ENCODE data around the gene RNU5B-1. TPM values are rescaled to one million over a fixed set of nuclear protein-coding genes. Genes with fewer than 3 reads are reported as not detected.
A peak's percentile ranks its signal among the peaks of the same experiment; 100 is the strongest.

The RNU5B-1 gene
- total and polyA plus RNA-seq, 10 donors: 24.2 to 62.3 (median 32.6) TPM; not detected in 6

DNA sequence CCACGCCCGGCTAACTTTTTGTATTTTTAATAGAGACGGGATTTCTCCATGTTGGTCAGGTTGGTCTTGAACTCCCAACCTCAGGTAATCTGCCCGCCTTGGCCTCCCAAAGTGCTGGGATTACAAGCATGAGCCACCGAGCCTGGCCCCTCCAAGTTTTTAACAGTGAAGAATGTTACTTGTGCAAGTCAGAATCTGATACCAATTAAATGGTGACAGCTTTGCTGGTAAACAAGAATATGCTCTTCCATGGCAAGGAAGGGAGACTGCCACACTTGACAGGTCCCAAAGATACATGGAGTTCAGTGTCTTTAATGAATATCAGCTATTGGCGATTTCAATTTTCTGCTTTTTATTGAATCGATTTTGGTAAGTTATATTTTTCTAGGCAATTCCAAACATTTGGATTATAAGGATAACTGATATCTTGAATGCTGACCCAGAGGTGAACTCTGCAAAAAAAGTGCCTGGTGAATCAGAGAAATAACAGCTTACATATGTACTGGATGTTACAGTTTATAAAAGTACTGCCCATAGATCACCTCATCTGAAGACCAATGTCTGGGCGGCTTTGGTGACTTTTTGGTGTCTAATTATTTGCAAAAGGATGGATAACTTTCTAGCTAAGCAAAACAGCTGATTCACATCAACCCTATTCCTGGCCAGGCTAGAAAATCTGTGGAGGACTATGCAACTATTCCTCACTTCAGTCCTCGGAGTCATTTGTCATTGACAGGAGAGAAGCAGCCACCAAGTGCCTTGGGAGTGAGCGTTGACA is 19.0 kb upstream of the RNU5B-1 start:
- no peaks in the 10 kb centered on the region for H3K27me3 ChIP-seq (replicated peaks in 1 of 7)
- no peaks in the 10 kb centered on the region for H3K9me3 ChIP-seq
- WGBS, 5 donors: 75 to 79% (median 78%) methylated on average over 10 of the region's 10 CpGs
- TF ChIP-seq, protein P1, sequence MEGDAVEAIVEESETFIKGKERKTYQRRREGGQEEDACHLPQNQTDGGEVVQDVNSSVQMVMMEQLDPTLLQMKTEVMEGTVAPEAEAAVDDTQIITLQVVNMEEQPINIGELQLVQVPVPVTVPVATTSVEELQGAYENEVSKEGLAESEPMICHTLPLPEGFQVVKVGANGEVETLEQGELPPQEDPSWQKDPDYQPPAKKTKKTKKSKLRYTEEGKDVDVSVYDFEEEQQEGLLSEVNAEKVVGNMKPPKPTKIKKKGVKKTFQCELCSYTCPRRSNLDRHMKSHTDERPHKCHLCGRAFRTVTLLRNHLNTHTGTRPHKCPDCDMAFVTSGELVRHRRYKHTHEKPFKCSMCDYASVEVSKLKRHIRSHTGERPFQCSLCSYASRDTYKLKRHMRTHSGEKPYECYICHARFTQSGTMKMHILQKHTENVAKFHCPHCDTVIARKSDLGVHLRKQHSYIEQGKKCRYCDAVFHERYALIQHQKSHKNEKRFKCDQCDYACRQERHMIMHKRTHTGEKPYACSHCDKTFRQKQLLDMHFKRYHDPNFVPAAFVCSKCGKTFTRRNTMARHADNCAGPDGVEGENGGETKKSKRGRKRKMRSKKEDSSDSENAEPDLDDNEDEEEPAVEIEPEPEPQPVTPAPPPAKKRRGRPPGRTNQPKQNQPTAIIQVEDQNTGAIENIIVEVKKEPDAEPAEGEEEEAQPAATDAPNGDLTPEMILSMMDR (IDR thresholded peaks at IDR 0.05 in 8 of 11, conservative IDR thresholded peaks at IDR 0.05 in 3 of 11): no peak
- no peak for TF ChIP-seq POLR2A (IDR thresholded peaks at IDR 0.05)
- no peak for TF ChIP-seq POLR2AphosphoS5 (IDR thresholded peaks at IDR 0.05)
- intact Hi-C loops (cut with DNase I; ENCODE audit: low total_unique reads): loop anchor here (5.0 kb wide), 1 partner anchor 98 kb away; the partner anchor contains the start of gene CLPX
- H3K36me3 ChIP-seq: peaks cover 0 to 3% (median 0%) of the 10 kb centered on the region in 6 donors
- H3K4me1 ChIP-seq: peaks cover 8 to 47% (median 23%) of the 10 kb centered on the region in 6 donors
- peak overlapping the region in 7 of 8 donors; percentile 54 to 90 (median 71) for H3K4me3 ChIP-seq
- peak overlapping the region in 6 of 8 donors; percentile 83 to 91 (median 87) for H3K27ac ChIP-seq
- DNase-seq: no peak

DNA sequence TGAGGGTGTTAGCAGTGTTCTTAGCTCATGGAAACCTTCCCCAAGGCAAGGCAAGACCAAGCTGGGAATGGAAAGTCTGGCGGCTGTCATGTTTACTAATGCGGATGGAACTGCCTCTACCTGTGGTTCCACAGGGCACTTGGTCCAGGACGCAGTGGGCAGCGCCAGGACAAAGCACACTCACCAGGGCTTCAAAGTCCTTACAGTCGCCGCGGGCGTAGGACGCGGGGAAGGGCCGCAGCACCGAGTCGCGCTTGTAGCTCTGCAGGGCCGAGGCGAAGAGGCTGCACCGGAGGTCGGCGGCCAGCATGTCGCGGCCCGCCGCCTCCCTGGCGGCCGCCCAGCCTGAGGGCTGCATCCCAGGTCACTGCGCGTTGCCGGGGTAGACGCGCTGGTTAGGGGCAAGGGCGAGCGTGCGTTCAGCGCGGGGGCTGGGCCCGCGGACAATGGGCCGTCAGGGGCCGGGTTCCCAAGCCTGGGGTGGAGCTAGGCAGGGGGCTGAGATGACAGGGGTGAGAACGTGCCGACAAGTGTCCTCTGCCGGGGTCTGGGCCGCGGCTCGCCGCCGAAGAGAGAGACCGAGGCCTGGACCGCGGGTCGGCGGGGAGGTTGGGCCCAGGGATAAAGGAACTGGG is 18.3 kb upstream of the RNU5B-1 start:
- no peaks in the 10 kb centered on the region for H3K9me3 ChIP-seq
- no peaks in the 10 kb centered on the region for H3K27me3 ChIP-seq (replicated peaks in 1 of 7)
- no peak for TF ChIP-seq POLR2A (IDR thresholded peaks at IDR 0.05)
- TF ChIP-seq POLR2AphosphoS5 (IDR thresholded peaks at IDR 0.05): no peak
- TF ChIP-seq, protein P1 (IDR thresholded peaks at IDR 0.05 in 8 of 11, conservative IDR thresholded peaks at IDR 0.05 in 3 of 11): no peak
- peaks cover 8 to 47% (median 23%) of the 10 kb centered on the region in 6 donors for H3K4me1 ChIP-seq
- intact Hi-C loops (cut with DNase I; ENCODE audit: low total_unique reads): loop anchor here (5.0 kb wide), 1 partner anchor 99 kb away; the partner anchor contains the start of gene CLPX
- H3K27ac ChIP-seq: peak overlapping the region; percentile 83 to 91 (median 86)
- DNase-seq: no peak
- WGBS, 5 donors: 0 to 2% (median 1%) methylated on average over 27 to 52 of the region's 52 CpGs
- peaks cover 0 to 3% (median 0%) of the 10 kb centered on the region in 6 donors for H3K36me3 ChIP-seq
- peak overlapping the region; percentile 54 to 90 (median 69) for H3K4me3 ChIP-seq

DNA sequence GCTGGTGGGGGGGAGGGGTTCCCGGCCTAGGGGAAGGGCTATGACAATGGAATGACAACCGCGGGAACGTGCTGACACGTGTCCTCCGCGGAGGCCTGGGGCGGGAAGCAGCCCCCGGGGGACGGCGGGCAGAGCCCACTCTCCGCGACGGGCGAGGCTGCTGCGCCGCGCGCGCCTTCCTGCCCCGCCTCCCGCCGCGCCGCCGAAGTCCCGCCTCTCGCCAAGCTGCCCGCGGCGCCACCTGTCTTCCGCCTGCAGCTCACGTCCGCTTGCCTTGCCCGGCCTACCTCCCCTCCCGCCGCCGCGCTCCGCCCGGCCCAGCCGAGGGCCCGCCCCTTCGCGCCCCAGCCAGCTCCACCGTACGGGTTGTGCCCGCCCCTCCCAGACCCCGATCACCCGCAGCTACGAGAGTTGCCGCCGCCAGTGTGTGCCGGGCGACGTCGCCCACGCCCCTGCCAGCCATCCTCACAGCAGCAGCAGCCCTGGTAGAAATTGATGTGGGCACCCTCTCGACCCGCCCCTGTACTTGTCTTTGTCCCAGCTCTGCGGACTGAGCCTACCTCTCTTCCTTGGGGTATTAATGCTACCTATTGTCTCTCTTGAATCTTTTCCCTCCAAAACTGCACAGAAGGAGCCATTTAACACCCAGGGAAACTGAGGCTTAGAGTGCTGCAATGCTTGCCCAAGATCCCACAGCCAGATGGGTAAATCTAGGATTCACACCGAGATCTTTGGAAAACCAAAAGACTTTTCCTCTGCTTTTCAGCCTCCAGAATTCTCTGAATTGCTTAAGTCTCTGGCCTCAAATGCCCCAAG is 17.6 kb upstream of the RNU5B-1 start, which contains the start of gene PARP16:
TSS of gene PARP16 (minus strand) at position 180 of the 816 bp plus-strand sequence. CDS start 457 bp downstream, outside the sequence.
- Histone ChIP-seq H3K27ac (peak within 1 kb of the TSS; percentile 83 to 91 (median 86)), H3K4me3 (peak within 1 kb of the TSS; percentile 54 to 90 (median 69)), H3K27me3 (replicated peaks in 1 of 7) (no peaks in the 10 kb centered on the region), H3K9me3 (no peaks in the 10 kb centered on the region), H3K36me3 (peaks cover 0 to 3% (median 0%) of the 10 kb centered on the region in 6 donors), H3K4me1 (peaks cover 8 to 47% (median 23%) of the 10 kb centered on the region in 6 donors)
- intact Hi-C loops (cut with DNase I; ENCODE audit: low total_unique reads): loop anchor here (5.0 kb wide), 1 partner anchor 100 kb away; the partner anchor contains the start of gene CLPX
- 2 to 7% (median 3%) methylated on average over 13 to 62 of the region's 62 CpGs for WGBS, 5 donors
- peak; percentile 100 for DNase-seq
- TF ChIP-seq POLR2AphosphoS5 (IDR thresholded peaks at IDR 0.05) (peak; percentile 83 to 90 (median 88)), POLR2A (IDR thresholded peaks at IDR 0.05) (peak in 2 of 3 donors; percentile 8 to 71)
- TF ChIP-seq, protein P1 (IDR thresholded peaks at IDR 0.05 in 8 of 11, conservative IDR thresholded peaks at IDR 0.05 in 3 of 11): peak in 10 of 11 experiments; percentile 24 to 88 (median 74)

Data from spleen (tissue), 11 donors.